Mucosa of descending colon (tissue), 3 donors: ENCODE measurements around the gene CRABP2. TPM values are rescaled to one million over a fixed set of nuclear protein-coding genes. Genes with fewer than 3 reads are reported as not detected.
A peak's percentile ranks its signal among the peaks of the same experiment; 100 is the strongest.

ENCODE experiments used
- ATAC-seq: fragments of 200-7000 bp; cut with Tn5 transposase; one replicate; pipeline ENCODE4 v1.9.1; 2020; ENCODE audit warnings: mild to moderate bottlenecking, moderate library complexity
- DNase-seq, 3 donors: peaks; one replicate each; pipeline ENCODE4 v3.0.0-alpha.2; 2020
- H3K36me3 ChIP-seq: fragments of 200-600 bp; one replicate; pipeline ENCODE4 v1.8.0; 2021; ENCODE audit warnings: low read depth, mild to moderate bottlenecking
- H3K4me1 ChIP-seq: fragments of 200-600 bp; one replicate; pipeline ENCODE4 v1.8.0; 2021; ENCODE audit warnings: low read depth, mild to moderate bottlenecking
- H3K4me3 ChIP-seq: fragments of 200-600 bp; one replicate; pipeline ENCODE4 v1.8.0; 2021; ENCODE audit warnings: mild to moderate bottlenecking
- H3K9me3 ChIP-seq: fragments of 200-600 bp; one replicate; pipeline ENCODE4 v1.8.0; 2021; ENCODE audit warnings: mild to moderate bottlenecking
- CTCF ChIP-seq: fragments of 200-600 bp; IDR thresholded peaks from one replicate; pipeline ENCODE4 v1.8.0; 2022; ENCODE audit warnings: antibody characterized with exemption, mild to moderate bottlenecking
- intact Hi-C, 2 donors: fragments of 100-400 bp; cut with DNase I in 1 of 2; cut with micrococcal nuclease in 1 of 2; formaldehyde crosslinking; loops; one replicate each; pipeline versions ENCODE4 v1.11.0 to v1.11.1; 2022; cut with DNase I, micrococcal nuclease
- total RNA-seq, 3 donors: library from RNA; stranded (reverse); fragmentation: NEBNext Ultra II Directional in 2 of 3; extraction: Animal tissue kit (Norgen Biotek cat#: 25700) in 2 of 3; gene quantifications; one replicate each; pipeline versions ENCODE4 v1.2.1 to v1.2.4, GENCODE V29; 2021 to 2023
- donor health status: DM: no; HTN: no; CAD: no; lungs with moderate emphysema.
- donor health status: DM: no; HTN: no; CAD: no.
- donor health status: DM: no; HTN: yes; CAD: no.

The CRABP2 gene
- total RNA-seq, 3 donors from 2014 or later, result 0.38 to 2.2 (median 1.2) TPM

GRCh38 chr1:156727926-156728598, 22.7 kb upstream of the CRABP2 start, which contains the start of gene METTL25B:
Gene METTL25B, plus strand, starts transcription at chr1:156728469. Its CDS starts 636 bp downstream, at chr1:156729105.
- H3K36me3 ChIP-seq, result no peaks in the 10 kb centered on the region
- TF ChIP-seq CTCF, result no peak
- H3K4me3 ChIP-seq, result peak within 1 kb of the TSS; percentile 60
- intact Hi-C loops, result loop anchor here in 1 of 2 donors (5.0 kb wide), 1 partner anchor 41 kb away; no protein-coding TSS in a partner anchor
- ATAC-seq (peak; percentile 83), DNase-seq (peak; percentile 87 to 92 (median 90))
- peaks cover 41% of the 10 kb centered on the region for H3K4me1 ChIP-seq
- H3K9me3 ChIP-seq, result no peaks in the 10 kb centered on the region

- Histone ChIP-seq H3K36me3 (no peaks in the 10 kb centered on the region), H3K4me3 (peak overlapping the region; percentile 60), H3K9me3 (no peaks in the 10 kb centered on the region), H3K4me1 (peaks cover 41% of the 10 kb centered on the region)
- intact Hi-C loops, result loop anchor here in 1 of 2 donors (5.0 kb wide), 1 partner anchor 40 kb away; no protein-coding TSS in a partner anchor
- DNase-seq (no peak), ATAC-seq (no peak)
- no peak for TF ChIP-seq CTCF
These were observed 22.1 kb upstream of the CRABP2 start for GRCh38 chr1:156727492-156727891.

DNA sequence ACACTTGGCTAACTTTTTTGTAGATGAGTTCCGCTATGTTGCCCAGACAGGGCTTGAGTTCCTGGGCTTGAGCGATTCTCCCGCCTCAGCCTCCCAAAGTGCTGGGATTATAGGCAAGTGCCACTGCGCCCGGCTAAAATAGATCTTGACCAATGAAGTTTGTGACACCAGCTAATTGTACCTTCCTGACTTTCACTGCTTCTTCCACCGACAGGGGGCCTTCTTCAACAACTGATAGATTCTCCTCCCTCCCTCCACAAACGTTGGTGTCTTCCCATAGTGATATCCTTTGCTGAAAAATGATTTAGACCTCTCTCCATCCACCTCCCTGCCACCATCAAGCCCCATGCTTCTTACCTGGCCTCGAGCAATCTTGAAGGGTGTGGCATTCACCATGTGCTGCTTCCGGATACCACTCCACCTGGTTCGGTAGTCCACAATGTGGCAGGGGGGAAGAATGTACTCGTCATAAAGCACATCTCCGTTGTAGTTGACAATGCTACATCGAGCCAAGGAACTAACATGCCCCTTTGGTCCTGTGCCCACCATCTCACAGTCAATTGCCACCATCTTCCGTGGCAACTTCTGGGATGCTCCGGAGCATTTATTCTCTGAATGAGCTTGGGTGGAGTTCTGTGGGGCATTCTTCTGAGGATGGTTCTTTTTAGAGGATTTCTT, 21.3 kb upstream of the CRABP2 start:
- Histone ChIP-seq H3K9me3 (no peaks in the 10 kb centered on the region), H3K4me1 (peaks cover 41% of the 10 kb centered on the region), H3K36me3 (no peaks in the 10 kb centered on the region), H3K4me3 (no peak overlapping the region)
- ATAC-seq, result peak; percentile 7
- TF ChIP-seq CTCF, result peak; percentile 33
- intact Hi-C loops, result loop anchor here in 1 of 2 donors (5.0 kb wide), 1 partner anchor 39 kb away; no protein-coding TSS in a partner anchor
- DNase-seq, result peak in 1 of 3 donors; percentile 86

DNA sequence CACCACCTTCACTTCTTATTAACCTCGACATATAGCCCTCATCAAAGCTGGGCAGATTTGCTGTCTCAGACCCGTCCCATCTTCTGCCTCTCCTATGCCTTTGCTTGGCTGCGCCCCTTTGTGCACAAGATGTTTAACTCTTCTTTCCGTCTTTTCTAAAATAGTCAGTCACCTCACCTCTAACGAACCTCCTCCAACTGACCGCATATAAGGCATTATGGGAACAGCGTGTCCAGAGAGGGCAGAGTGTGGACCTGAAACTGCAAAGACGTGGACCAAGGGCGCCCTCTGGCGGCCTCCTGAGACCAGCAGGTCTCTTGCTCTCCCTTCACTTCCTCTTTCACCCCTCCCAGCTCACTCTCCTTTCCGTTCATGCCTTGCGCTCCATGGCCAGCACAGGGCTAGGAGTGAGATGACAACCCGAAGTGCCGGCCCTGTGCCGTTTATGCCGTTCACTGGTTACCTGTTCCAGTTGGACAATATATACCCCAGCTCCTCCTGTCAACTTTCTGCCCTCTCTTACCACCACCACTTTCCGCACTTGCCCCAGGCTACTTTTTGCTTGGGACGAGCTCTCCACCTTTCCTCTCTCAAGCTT, 20.4 kb upstream of the CRABP2 start:
- TF ChIP-seq CTCF, result peak; percentile 79
- H3K4me3 ChIP-seq, result no peak overlapping the region
- no peaks in the 10 kb centered on the region for H3K9me3 ChIP-seq
- peak; percentile 77 for ATAC-seq
- no peaks in the 10 kb centered on the region for H3K36me3 ChIP-seq
- H3K4me1 ChIP-seq, result peaks cover 41% of the 10 kb centered on the region
- peak; percentile 89 to 95 (median 93) for DNase-seq
- intact Hi-C loops, result loop anchor here in 1 of 2 donors (5.0 kb wide), 1 partner anchor 38 kb away; no protein-coding TSS in a partner anchor

DNA sequence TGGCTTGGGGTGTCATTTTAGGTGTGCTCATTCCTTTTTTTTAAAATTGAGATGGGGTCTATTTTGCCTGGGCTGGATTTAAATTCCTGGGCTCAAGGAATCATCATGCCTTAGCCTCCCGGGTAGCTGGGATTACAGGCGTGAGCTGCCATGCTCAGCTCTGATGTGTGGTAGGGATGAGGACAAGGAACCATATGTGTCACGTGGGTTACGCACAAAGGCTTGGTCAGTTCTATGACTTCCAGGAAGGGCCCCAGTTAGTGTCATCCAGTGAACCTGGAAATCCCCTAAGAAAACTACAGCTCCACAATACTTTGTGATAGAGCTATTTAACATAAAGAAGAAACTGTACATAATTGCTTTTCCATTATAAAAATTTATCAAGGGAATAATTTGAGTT, 16.2 kb upstream of the CRABP2 start:
- intact Hi-C loops, result no loop called here
- TF ChIP-seq CTCF, result no peak

More for the DNA sequence above, 16.2 kb upstream of the CRABP2 start:
- Histone ChIP-seq H3K4me1 (peaks cover 23% of the 10 kb centered on the region), H3K4me3 (no peak overlapping the region), H3K36me3 (no peaks in the 10 kb centered on the region), H3K9me3 (no peaks in the 10 kb centered on the region)
- DNase-seq, result no peak
- ATAC-seq, result no peak
